Measurements from ENCODE around the gene RAB22A. TPM values are rescaled to one million over a fixed set of nuclear protein-coding genes. Genes with fewer than 3 reads are reported as not detected.

The RAB22A gene
- total RNA-seq, 1 experiment from 2014 or later = 9.9 TPM

DNA sequence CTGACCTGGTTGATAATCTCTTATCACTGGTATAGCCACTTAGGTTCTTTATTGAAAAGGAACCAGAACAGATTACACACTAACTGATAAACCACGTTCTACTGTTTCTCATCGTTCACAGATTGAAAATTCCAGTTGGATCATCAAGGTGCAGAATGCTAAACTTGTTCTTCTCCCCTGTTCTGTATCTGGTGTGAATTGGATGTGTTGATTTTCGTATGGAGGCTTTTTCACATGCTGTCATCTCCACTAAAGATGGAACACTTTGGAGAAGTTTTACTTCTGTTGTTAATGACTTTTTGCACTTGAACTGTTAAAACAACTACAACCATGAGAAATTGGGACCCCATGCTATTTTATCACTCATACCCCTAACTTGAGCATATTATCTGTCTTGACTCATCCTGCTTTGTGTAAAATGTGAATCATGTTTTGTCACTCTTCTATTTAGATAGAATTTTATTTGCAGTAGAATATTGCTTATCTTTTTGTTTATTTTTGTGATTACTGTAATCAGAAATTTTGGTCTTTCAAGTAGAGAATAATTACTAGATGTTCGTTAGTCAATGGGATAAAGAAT, 97.0 kb downstream of the RAB22A start:
- Histone ChIP-seq H3K79me2 (ENCODE audit: insufficient read depth, low read length) (peaks cover 100% of the 10 kb centered on the region), H3K36me3 (ENCODE audit: control insufficient read depth in 1 of 2, insufficient read depth in 2 of 2, low read length in 2 of 2) (no peaks in the 10 kb centered on the region), H3K9me3 (ENCODE audit: control insufficient read depth in 1 of 2, insufficient read depth in 1 of 2, low read depth in 1 of 2, low read length in 2 of 2) (no peaks in the 10 kb centered on the region), H4K20me1 (ENCODE audit: insufficient read depth) (peaks cover 13% of the 10 kb centered on the region), H3K27ac (ENCODE audit: low read depth, low read length) (no peak overlapping the region), H2AFZ (ENCODE audit: low read depth, low read length, poor library complexity, severe bottlenecking) (no peak overlapping the region), H3K9me2 (ENCODE audit: insufficient read depth) (no peaks in the 10 kb centered on the region), H3K4me3 (replicated peaks in 1 of 2; ENCODE audit: low read depth in 1 of 2, low read length in 2 of 2) (no peak overlapping the region), H3K4me1 (ENCODE audit: control insufficient read depth in 1 of 2, insufficient read depth in 2 of 2, low read length in 2 of 2) (no peaks in the 10 kb centered on the region), H3K27me3 (ENCODE audit: insufficient read depth, low read length) (no peaks in the 10 kb centered on the region), H3K9ac (ENCODE audit: low read length) (no peak overlapping the region), H3K4me2 (ENCODE audit: low read length) (no peak overlapping the region)
- POLR2A ChIA-PET = interaction anchor here (1.5 kb wide), 1 partner anchor 18 kb away, joined by 4 read pairs; the partner anchor contains the start of gene VAPB
- RAD21 ChIA-PET (ENCODE audit: low non-redundant PET in 1 of 2, low total read pairs in 2 of 2, uncharacterized antibody in 2 of 2, unreplicated experiment in 2 of 2) = no interaction called here
- TF ChIP-seq, protein P1, sequence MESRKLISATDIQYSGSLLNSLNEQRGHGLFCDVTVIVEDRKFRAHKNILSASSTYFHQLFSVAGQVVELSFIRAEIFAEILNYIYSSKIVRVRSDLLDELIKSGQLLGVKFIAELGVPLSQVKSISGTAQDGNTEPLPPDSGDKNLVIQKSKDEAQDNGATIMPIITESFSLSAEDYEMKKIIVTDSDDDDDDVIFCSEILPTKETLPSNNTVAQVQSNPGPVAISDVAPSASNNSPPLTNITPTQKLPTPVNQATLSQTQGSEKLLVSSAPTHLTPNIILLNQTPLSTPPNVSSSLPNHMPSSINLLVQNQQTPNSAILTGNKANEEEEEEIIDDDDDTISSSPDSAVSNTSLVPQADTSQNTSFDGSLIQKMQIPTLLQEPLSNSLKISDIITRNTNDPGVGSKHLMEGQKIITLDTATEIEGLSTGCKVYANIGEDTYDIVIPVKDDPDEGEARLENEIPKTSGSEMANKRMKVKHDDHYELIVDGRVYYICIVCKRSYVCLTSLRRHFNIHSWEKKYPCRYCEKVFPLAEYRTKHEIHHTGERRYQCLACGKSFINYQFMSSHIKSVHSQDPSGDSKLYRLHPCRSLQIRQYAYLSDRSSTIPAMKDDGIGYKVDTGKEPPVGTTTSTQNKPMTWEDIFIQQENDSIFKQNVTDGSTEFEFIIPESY (IDR thresholded peaks at IDR 0.05; ENCODE audit: extremely low read depth, insufficient replicate concordance, low read length) = no peak
- TF ChIP-seq SRF (IDR thresholded peaks at IDR 0.05; ENCODE audit: low read depth) = no peak
- no peak for TF ChIP-seq TCF7L2 (IDR thresholded peaks at IDR 0.05; ENCODE audit: borderline replicate concordance, extremely low read depth, insufficient read depth, insufficient read length)
- TF ChIP-seq YY1 (IDR thresholded peaks at IDR 0.05; ENCODE audit: extremely low read depth, insufficient replicate concordance, low read depth, low read length) = no peak
- no peak for TF ChIP-seq RAD21 (IDR thresholded peaks at IDR 0.05; ENCODE audit: low read depth)
- no peak for TF ChIP-seq EZH2 (IDR thresholded peaks at IDR 0.05)
- TF ChIP-seq POLR2A (IDR thresholded peaks at IDR 0.05; ENCODE audit: borderline replicate concordance, extremely low read depth, insufficient read depth, insufficient read length) = no peak
- TF ChIP-seq JUND (IDR thresholded peaks at IDR 0.05) = no peak
- no peak for TF ChIP-seq ELF1 (IDR thresholded peaks at IDR 0.05; ENCODE audit: borderline replicate concordance, low read depth)
- TF ChIP-seq, protein P2, sequence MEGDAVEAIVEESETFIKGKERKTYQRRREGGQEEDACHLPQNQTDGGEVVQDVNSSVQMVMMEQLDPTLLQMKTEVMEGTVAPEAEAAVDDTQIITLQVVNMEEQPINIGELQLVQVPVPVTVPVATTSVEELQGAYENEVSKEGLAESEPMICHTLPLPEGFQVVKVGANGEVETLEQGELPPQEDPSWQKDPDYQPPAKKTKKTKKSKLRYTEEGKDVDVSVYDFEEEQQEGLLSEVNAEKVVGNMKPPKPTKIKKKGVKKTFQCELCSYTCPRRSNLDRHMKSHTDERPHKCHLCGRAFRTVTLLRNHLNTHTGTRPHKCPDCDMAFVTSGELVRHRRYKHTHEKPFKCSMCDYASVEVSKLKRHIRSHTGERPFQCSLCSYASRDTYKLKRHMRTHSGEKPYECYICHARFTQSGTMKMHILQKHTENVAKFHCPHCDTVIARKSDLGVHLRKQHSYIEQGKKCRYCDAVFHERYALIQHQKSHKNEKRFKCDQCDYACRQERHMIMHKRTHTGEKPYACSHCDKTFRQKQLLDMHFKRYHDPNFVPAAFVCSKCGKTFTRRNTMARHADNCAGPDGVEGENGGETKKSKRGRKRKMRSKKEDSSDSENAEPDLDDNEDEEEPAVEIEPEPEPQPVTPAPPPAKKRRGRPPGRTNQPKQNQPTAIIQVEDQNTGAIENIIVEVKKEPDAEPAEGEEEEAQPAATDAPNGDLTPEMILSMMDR (IDR thresholded peaks at IDR 0.05 in 2 of 3, conservative IDR thresholded peaks at IDR 0.05 in 1 of 3; ENCODE audit: borderline replicate concordance in 1 of 3, insufficient read depth in 1 of 3, low read depth in 2 of 3, low read length in 2 of 3) = no peak
- DNase-seq (ENCODE audit: low read depth, low spot score) (no peak), ATAC-seq (no peak)
- no TSS peak for BruUV-seq (replicated peaks)
- CTCF ChIA-PET = no interaction called here
- intact Hi-C loops (cut with micrococcal nuclease) = no loop called here

All from HCT116 (cell line).